B cell (primary cell): Measurements from ENCODE around the gene SORT1. TPM values are rescaled to one million over a fixed set of nuclear protein-coding genes. Genes with fewer than 3 reads are reported as not detected.

Experiments
- ATAC-seq: fragments of 200-7000 bp; cut with Tn5 transposase; one replicate; pipeline ENCODE4 v1.10.0; 2021; ENCODE audit warnings: low read depth, mild to moderate bottlenecking, moderate number of reproducible peaks, moderate library complexity
- CTCF ChIA-PET: fragments of 350-600 bp; sonication (Branson Sonifier 250); formaldehyde crosslinking; loops from one replicate; lab custom pipeline; 2021; ENCODE audit warnings: antibody characterized with exemption, inconsistent platforms; lab: Charles Lee
- POLR2A ChIA-PET: fragments of 350-600 bp; sonication (Branson Sonifier 250); formaldehyde crosslinking; loops from one replicate; lab custom pipeline; 2021; ENCODE audit warnings: antibody characterized with exemption; lab: Charles Lee
- DNase-seq: peaks from one replicate; pipeline ENCODE4 v3.0.0; 2013
- H2AFZ ChIP-seq: 2 replicates; pipeline ENCODE4 v1.6.1; 2012; ENCODE audit warnings: mild to moderate bottlenecking, low read depth, low read length; ENCODE audit not compliant: insufficient read depth, poor library complexity, severe bottlenecking
- H3K27ac ChIP-seq, 2 donors: 1 replicate in 1 of 2; 2 replicates in 1 of 2; pipeline ENCODE4 v1.5.1; 2012 to 2013; ENCODE audit warnings: low read length in 2 of 2, mild to moderate bottlenecking in 2 of 2, moderate library complexity in 1 of 2
- H3K27me3 ChIP-seq, 4 experiments: fragments of 200-600 bp in 1 of 4; sonication (generic) in 1 of 4; replicated peaks in 1 of 4; 1 replicate in 2 of 4; 2 replicates in 2 of 4; pipeline versions ENCODE4 v1.6.1 to v1.7.0; 2013 to 2016; ENCODE audit warnings: low read length in 3 of 4, mild to moderate bottlenecking in 2 of 4, mixed read lengths in 1 of 4, moderate library complexity in 1 of 4; ENCODE audit not compliant: insufficient read depth in 4 of 4, control insufficient read depth in 3 of 4; ENCODE audit errors: control extremely low read depth in 1 of 4
- H3K36me3 ChIP-seq, 2 experiments: replicated peaks in 1 of 2; 1 replicate in 1 of 2; 2 replicates in 1 of 2; pipeline versions ENCODE4 v1.6.1 to v1.7.1; 2013; ENCODE audit warnings: low read length in 1 of 2; ENCODE audit not compliant: insufficient read depth in 2 of 2, control insufficient read depth in 1 of 2; ENCODE audit errors: control extremely low read depth in 1 of 2, extremely low read depth in 1 of 2
- H3K4me1 ChIP-seq, 2 donors: fragments of 200-600 bp in 1 of 2; sonication (generic) in 1 of 2; 1 replicate in 1 of 2; 2 replicates in 1 of 2; pipeline versions ENCODE4 v1.5.1 to v1.6.1; 2013 to 2017; ENCODE audit warnings: low read length in 2 of 2; ENCODE audit not compliant: control insufficient read depth in 2 of 2, insufficient read depth in 2 of 2
- H3K4me2 ChIP-seq: replicated peaks from 2 replicates; pipeline ENCODE3; 2012; ENCODE audit warnings: mild to moderate bottlenecking, low read depth, low read length; ENCODE audit not compliant: poor library complexity, severe bottlenecking
- H3K4me3 ChIP-seq, 5 experiments: fragments of 200-600 bp in 1 of 5; sonication (generic) in 1 of 5; 1 replicate in 3 of 5; 2 replicates in 2 of 5; pipeline versions ENCODE4 v1.5.1 to v1.7.0; 2011 to 2016; ENCODE audit warnings: low read length in 4 of 5, mild to moderate bottlenecking in 4 of 5, low read depth in 2 of 5, control low read depth in 1 of 5, moderate library complexity in 1 of 5; ENCODE audit not compliant: insufficient read depth in 1 of 5; ENCODE audit errors: control extremely low read depth in 1 of 5, extremely low read depth in 1 of 5
- H3K79me2 ChIP-seq: fragments of 200-600 bp; sonication (generic); one replicate; pipeline ENCODE4 v1.6.0; 2016; ENCODE audit warnings: low read length; ENCODE audit not compliant: control insufficient read depth, insufficient read depth
- H3K9ac ChIP-seq: fragments of 200-600 bp; sonication (generic); 2 replicates; pipeline ENCODE4 v1.6.1; 2017; ENCODE audit warnings: mild to moderate bottlenecking, low read length, moderate library complexity
- H3K9me3 ChIP-seq, 3 donors: one replicate each; pipeline versions ENCODE4 v1.6.1 to v1.7.1; 2013; ENCODE audit warnings: low read length in 2 of 3; ENCODE audit not compliant: control insufficient read depth in 2 of 3, insufficient read depth in 1 of 3; ENCODE audit errors: control extremely low read depth in 1 of 3
- H4K20me1 ChIP-seq: 2 replicates; pipeline ENCODE4 v1.6.0; 2012; ENCODE audit warnings: mild to moderate bottlenecking, low read length; ENCODE audit not compliant: insufficient read depth, control insufficient read depth, poor library complexity, severe bottlenecking
- H3K27ac Mint-ChIP-seq: one replicate; pipeline ENCODE4 v1.8.0; 2021; ENCODE audit warnings: mixed read lengths
- H3K27me3 Mint-ChIP-seq: one replicate; pipeline ENCODE4 v1.8.0; 2021; ENCODE audit warnings: mixed read lengths
- H3K4me1 Mint-ChIP-seq: one replicate; pipeline ENCODE4 v1.8.0; 2021; ENCODE audit warnings: mixed read lengths
- H3K4me3 Mint-ChIP-seq: one replicate; pipeline ENCODE4 v1.8.0; 2021; ENCODE audit warnings: mixed read lengths
- H3K9me3 Mint-ChIP-seq: one replicate; pipeline ENCODE4 v1.8.0; 2022; ENCODE audit warnings: mixed read lengths; ENCODE audit not compliant: insufficient read depth
- EZH2 ChIP-seq: IDR thresholded peaks from 2 replicates; pipeline ENCODE4 v1.6.1; 2012; ENCODE audit warnings: borderline replicate concordance, low read depth, mild to moderate bottlenecking, moderate library complexity, low read length; ENCODE audit not compliant: insufficient read depth, poor library complexity, severe bottlenecking
- WGBS: methylation state at CpG from one replicate; pipeline ENCODE4 v1.1.5; 2013; ENCODE audit warnings: missing lambda C conversion rate; ENCODE audit not compliant: insufficient coverage; 5-methylcytosine and 5-hydroxymethylcytosine counted together
- intact Hi-C: fragments of 100-400 bp; cut with micrococcal nuclease; formaldehyde crosslinking; loops from one replicate; pipeline ENCODE4 v1.10.0; 2022
- polyA plus RNA-seq: library from polyadenylated mRNA; depleted of rRNA; stranded (reverse); fragments of >200 nt; gene quantifications from 2 replicates; pipeline ENCODE4 v1.2.3, GENCODE V29; 2012
- total RNA-seq, 2 donors: library from RNA; stranded (reverse); fragments of 120-200 nt in 1 of 2; gene quantifications; 1 replicate in 1 of 2; 2 replicates in 1 of 2; pipeline versions ENCODE4 v1.2.3 to v1.2.4, GENCODE V29; 2013 to 2022
- TF ChIP-seq, protein P1 (sequence below): fragments of 200-600 bp; IDR thresholded peaks from one replicate; pipeline ENCODE4 v1.8.0; 2022; ENCODE audit warnings: antibody characterized with exemption, mild to moderate bottlenecking

The SORT1 gene
- total and polyA plus RNA-seq, 2 donors (not counting 1 experiment from before 2014, with no cell fraction given): 0.13 to 0.25 TPM

DNA sequence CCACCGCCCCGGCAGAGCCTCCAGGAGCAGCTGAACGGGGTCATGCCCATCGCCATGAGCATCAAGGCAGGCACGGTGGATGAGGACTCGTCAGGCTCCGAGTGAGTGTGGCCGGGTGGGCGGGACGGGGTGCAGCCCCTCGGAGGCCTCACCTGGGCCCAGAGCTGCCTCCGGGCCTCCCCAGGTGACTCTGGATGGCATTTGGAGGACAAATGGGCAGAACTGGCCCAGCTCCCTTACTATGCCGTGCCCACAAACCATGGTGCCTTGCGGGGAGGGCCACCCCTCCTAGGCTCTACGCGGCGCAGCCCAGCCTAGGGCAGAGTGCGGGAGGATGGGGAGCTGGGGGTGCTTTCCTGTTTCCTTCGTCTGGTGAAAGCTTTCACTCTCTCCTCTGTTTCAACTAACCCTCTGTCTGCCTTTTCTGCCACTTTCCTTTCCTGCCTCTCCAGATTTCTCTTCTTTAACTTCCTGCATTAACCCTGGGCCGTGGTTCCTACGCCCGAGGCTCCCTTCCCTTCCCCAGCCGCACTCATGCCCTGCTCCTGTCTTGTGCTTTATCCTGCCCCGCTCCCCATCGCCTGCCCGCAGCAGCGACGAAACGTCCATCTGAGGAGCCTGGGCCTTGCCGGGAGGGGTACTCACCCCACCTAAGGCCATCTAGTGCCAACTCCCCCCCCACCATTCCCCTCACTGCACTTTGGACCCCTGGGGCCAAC, 124.0 kb downstream of the SORT1 start:
- H3K4me2 ChIP-seq: no peak overlapping the region
- intact Hi-C loops: no loop called here
- ATAC-seq: no peak

More for the DNA sequence above, 124.0 kb downstream of the SORT1 start:
- Mint-ChIP-seq H3K9me3 (no peaks in the 10 kb centered on the region), H3K4me1 (no peaks in the 10 kb centered on the region), H3K27me3 (no peaks in the 10 kb centered on the region), H3K4me3 (no peak overlapping the region), H3K27ac (no peak overlapping the region)
- H3K36me3 ChIP-seq: no peaks in the 10 kb centered on the region
- no peak overlapping the region for H3K27ac ChIP-seq
- no peaks in the 10 kb centered on the region for H4K20me1 ChIP-seq
- 69% methylated on average over 22 of the region's 30 CpGs for WGBS
- peaks cover 0 to 4% (median 0%) of the 10 kb centered on the region in 4 experiments for H3K27me3 ChIP-seq
- H3K9ac ChIP-seq: no peak overlapping the region
- H3K9me3 ChIP-seq: no peaks in the 10 kb centered on the region
- POLR2A ChIA-PET: no interaction called here
- CTCF ChIA-PET: interaction anchor here (0.9 kb wide), 1 partner anchor 9 kb away, joined by 3 read pairs; the partner anchor contains the start of gene PSRC1
- H3K79me2 ChIP-seq: no peaks in the 10 kb centered on the region
- peaks cover 0 to 5% of the 10 kb centered on the region in 2 donors for H3K4me1 ChIP-seq
- DNase-seq: no peak
- TF ChIP-seq, protein P1, sequence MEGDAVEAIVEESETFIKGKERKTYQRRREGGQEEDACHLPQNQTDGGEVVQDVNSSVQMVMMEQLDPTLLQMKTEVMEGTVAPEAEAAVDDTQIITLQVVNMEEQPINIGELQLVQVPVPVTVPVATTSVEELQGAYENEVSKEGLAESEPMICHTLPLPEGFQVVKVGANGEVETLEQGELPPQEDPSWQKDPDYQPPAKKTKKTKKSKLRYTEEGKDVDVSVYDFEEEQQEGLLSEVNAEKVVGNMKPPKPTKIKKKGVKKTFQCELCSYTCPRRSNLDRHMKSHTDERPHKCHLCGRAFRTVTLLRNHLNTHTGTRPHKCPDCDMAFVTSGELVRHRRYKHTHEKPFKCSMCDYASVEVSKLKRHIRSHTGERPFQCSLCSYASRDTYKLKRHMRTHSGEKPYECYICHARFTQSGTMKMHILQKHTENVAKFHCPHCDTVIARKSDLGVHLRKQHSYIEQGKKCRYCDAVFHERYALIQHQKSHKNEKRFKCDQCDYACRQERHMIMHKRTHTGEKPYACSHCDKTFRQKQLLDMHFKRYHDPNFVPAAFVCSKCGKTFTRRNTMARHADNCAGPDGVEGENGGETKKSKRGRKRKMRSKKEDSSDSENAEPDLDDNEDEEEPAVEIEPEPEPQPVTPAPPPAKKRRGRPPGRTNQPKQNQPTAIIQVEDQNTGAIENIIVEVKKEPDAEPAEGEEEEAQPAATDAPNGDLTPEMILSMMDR: no peak
- no peak for TF ChIP-seq EZH2
- H3K4me3 ChIP-seq: no peak overlapping the region
- H2AFZ ChIP-seq: no peak overlapping the region
